SK-N-SH (cell line): ENCODE results near the gene TEX44. TPM values are rescaled to one million over a fixed set of nuclear protein-coding genes. Genes with fewer than 3 reads are reported as not detected.
"Not testable (repeated sequence)": the region's sequence is repeated elsewhere in the genome, so short reads cannot be mapped to it uniquely, and the experiment has no call there.

Experiments
- CTCF ChIA-PET: fragments of 300-600, 350-600 bp; formaldehyde crosslinking; extraction: SDS; loops from one replicate; lab custom pipeline; 2021; lab: Yijun Ruan, JAX
- POLR2A ChIA-PET: fragments of 350-600 bp; sonication (Branson Sonifier 250); formaldehyde crosslinking; extraction: SDS; loops from one replicate; lab custom pipeline; 2020; ENCODE audit warnings: antibody characterized with exemption, inconsistent platforms; lab: Yijun Ruan, JAX
- DNase-seq: peaks from one replicate; pipeline ENCODE4 v3.0.0; 2012
- H2AFZ ChIP-seq: fragments of 200-600 bp; sonication (generic); 2 replicates; pipeline ENCODE4 v1.8.1; 2016; ENCODE audit warnings: antibody characterized with exemption, mild to moderate bottlenecking, low read depth
- H3F3A ChIP-seq: fragments of 200-600 bp; sonication (generic); replicated peaks from 2 replicates; pipeline ENCODE3; 2016; ENCODE audit warnings: antibody characterized with exemption, mild to moderate bottlenecking; ENCODE audit not compliant: insufficient read depth
- H3K27ac ChIP-seq, 2 experiments: fragments of 200-500 bp in 1 of 2; fragments of 200-600 bp in 1 of 2; sonication (Bioruptor generic) in 1 of 2; sonication (generic), shearing (Covaris generic) in 1 of 2; 2 replicates each; pipeline versions ENCODE4 v1.5.1 to v1.6.1; 2014 to 2016; ENCODE audit warnings: low read depth in 2 of 2, inconsistent platforms in 1 of 2, low read length in 1 of 2, mild to moderate bottlenecking in 1 of 2, mixed read lengths in 1 of 2
- H3K27me3 ChIP-seq: fragments of 200-600 bp; sonication (generic), shearing (Covaris generic); 2 replicates; pipeline ENCODE4 v1.6.1; 2016; ENCODE audit warnings: mixed run types; ENCODE audit not compliant: insufficient read depth
- H3K36me3 ChIP-seq, 2 experiments: fragments of 200-500 bp in 1 of 2; fragments of 200-600 bp in 1 of 2; sonication (Bioruptor generic) in 1 of 2; sonication (generic) in 1 of 2; replicated peaks in 1 of 2; 2 replicates each; pipeline versions ENCODE3 to v1.5.1; 2014 to 2016; ENCODE audit warnings: low read length in 1 of 2, mild to moderate bottlenecking in 1 of 2; ENCODE audit not compliant: insufficient read depth in 2 of 2, control insufficient read depth in 1 of 2
- H3K4me1 ChIP-seq, 2 experiments: fragments of 200-500 bp in 1 of 2; fragments of 200-600 bp in 1 of 2; sonication (Bioruptor generic) in 1 of 2; sonication (generic), shearing (Covaris generic) in 1 of 2; 2 replicates each; pipeline versions ENCODE4 v1.5.1 to v1.6.1; 2014 to 2016; ENCODE audit warnings: low read depth in 1 of 2, low read length in 1 of 2, mixed run types in 1 of 2; ENCODE audit not compliant: insufficient read depth in 2 of 2, control insufficient read depth in 1 of 2
- H3K4me2 ChIP-seq: fragments of 200-600 bp; sonication (generic), shearing (Covaris generic); 2 replicates; pipeline ENCODE4 v1.6.1; 2017; ENCODE audit warnings: mixed run types
- H3K4me3 ChIP-seq, 2 experiments: fragments of 200-500 bp in 1 of 2; fragments of 200-600 bp in 1 of 2; sonication (Bioruptor generic) in 1 of 2; sonication (generic), shearing (Covaris generic) in 1 of 2; 2 replicates each; pipeline versions ENCODE4 v1.5.1 to v1.8.1; 2014 to 2016; ENCODE audit warnings: low read depth in 2 of 2, inconsistent platforms in 1 of 2, low read length in 1 of 2, mild to moderate bottlenecking in 1 of 2, mixed read lengths in 1 of 2, moderate library complexity in 1 of 2
- H3K79me2 ChIP-seq: fragments of 200-600 bp; sonication (generic); 2 replicates; pipeline ENCODE4 v1.8.1; 2017; ENCODE audit warnings: mild to moderate bottlenecking; ENCODE audit not compliant: insufficient read depth
- H3K9ac ChIP-seq: fragments of 200-600 bp; sonication (generic); 2 replicates; pipeline ENCODE4 v1.6.1; 2017; ENCODE audit warnings: mixed run types
- H3K9me2 ChIP-seq: fragments of 200-600 bp; sonication (generic); 2 replicates; pipeline ENCODE4 v1.6.1; 2017; ENCODE audit warnings: mixed run types
- H3K9me3 ChIP-seq: fragments of 200-600 bp; sonication (generic); 2 replicates; pipeline ENCODE4 v1.6.1; 2017; ENCODE audit warnings: mixed run types, mild to moderate bottlenecking, moderate library complexity
- H4K20me1 ChIP-seq: fragments of 200-600 bp; sonication (generic); 2 replicates; pipeline ENCODE4 v1.6.1; 2017; ENCODE audit warnings: mild to moderate bottlenecking, mixed run types; ENCODE audit not compliant: insufficient read depth
- ELF1 ChIP-seq: IDR thresholded peaks from 2 replicates; pipeline ENCODE4 v1.4.0; 2012
- FOSL2 ChIP-seq: IDR thresholded peaks from 2 replicates; pipeline ENCODE4 v1.4.0; 2012; ENCODE audit warnings: low read depth, mild to moderate bottlenecking, moderate library complexity, borderline replicate concordance
- FOXJ3 ChIP-seq: sonication (generic); formaldehyde crosslinking; IDR thresholded peaks from 2 replicates; pipeline ENCODE4 v1.5.1; 2020; ENCODE audit warnings: mild to moderate bottlenecking, missing genetic modification reagents
- FOXM1 ChIP-seq: IDR thresholded peaks from 2 replicates; pipeline ENCODE4 v1.4.0; 2012; ENCODE audit warnings: low read depth, mild to moderate bottlenecking
- GATA2 ChIP-seq: sonication (generic); formaldehyde crosslinking; IDR thresholded peaks from 2 replicates; pipeline ENCODE4 v1.5.0; 2020; ENCODE audit warnings: mild to moderate bottlenecking, missing genetic modification reagents
- JUND ChIP-seq: IDR thresholded peaks from 2 replicates; pipeline ENCODE4 v1.4.0; 2012
- MEF2A ChIP-seq: IDR thresholded peaks from 2 replicates; pipeline ENCODE4 v1.4.0; 2012; ENCODE audit warnings: low read depth, borderline replicate concordance
- MXI1 ChIP-seq: IDR thresholded peaks from 2 replicates; pipeline ENCODE4 v1.6.1; 2012; ENCODE audit warnings: mild to moderate bottlenecking, low read depth, low read length, improper control_type of control experiment
- NFIC ChIP-seq: IDR thresholded peaks from 2 replicates; pipeline ENCODE4 v1.4.0; 2012; ENCODE audit warnings: borderline replicate concordance
- POLR2AphosphoS5 ChIP-seq: IDR thresholded peaks from 2 replicates; pipeline ENCODE4 v1.6.1; 2012; ENCODE audit warnings: low read depth, low read length
- RAD21 ChIP-seq: IDR thresholded peaks from 2 replicates; pipeline ENCODE4 v1.6.1; 2012; ENCODE audit warnings: mild to moderate bottlenecking, low read length
- RCOR1 ChIP-seq: fragments of 150-350 bp; IDR thresholded peaks from 2 replicates; pipeline ENCODE4 v1.6.1; 2017; ENCODE audit warnings: antibody characterized with exemption, low read length
- RFX5 ChIP-seq: IDR thresholded peaks from 2 replicates; pipeline ENCODE4 v1.6.1; 2012; ENCODE audit warnings: mild to moderate bottlenecking, improper control_type of control experiment, low read length
- RXRA ChIP-seq: IDR thresholded peaks from 2 replicates; pipeline ENCODE4 v1.4.0; 2012; ENCODE audit warnings: low read depth, mild to moderate bottlenecking, borderline replicate concordance
- SIN3A ChIP-seq: IDR thresholded peaks from 2 replicates; pipeline ENCODE4 v1.6.1; 2012; ENCODE audit warnings: low read depth, mild to moderate bottlenecking, low read length, moderate library complexity, borderline replicate concordance
- SMC3 ChIP-seq: IDR thresholded peaks from 2 replicates; pipeline ENCODE4 v1.6.1; 2012; ENCODE audit warnings: low read depth, low read length, improper control_type of control experiment
- TAF1 ChIP-seq: IDR thresholded peaks from 2 replicates; pipeline ENCODE4 v1.6.1; 2012; ENCODE audit warnings: low read depth, mild to moderate bottlenecking, low read length, moderate library complexity, borderline replicate concordance
- WGBS: methylation state at CpG from one replicate; pipeline ENCODE4 v1.1.6; 2017; ENCODE audit warnings: low lambda C conversion rate; 5-methylcytosine and 5-hydroxymethylcytosine counted together
- polyA plus RNA-seq, 3 experiments: library from polyadenylated mRNA; depleted of rRNA; stranded (reverse); fragments of >200 nt; gene quantifications; 2 replicates each; pipeline ENCODE4 v1.2.3, GENCODE V29; 2012
- TF ChIP-seq, protein P1 (sequence below): fragments of 150-350 bp; IDR thresholded peaks from 2 replicates; pipeline ENCODE4 v1.6.1; 2017; ENCODE audit warnings: antibody characterized with exemption, low read length, low read depth, borderline replicate concordance
- TF ChIP-seq, protein P2 (sequence below): fragments of 150-350 bp; IDR thresholded peaks from 2 replicates; pipeline ENCODE4 v1.6.1; 2016; ENCODE audit warnings: mild to moderate bottlenecking, low read depth, low read length

The TEX44 gene
- polyA plus RNA-seq, 1 of the 3 experiments (the other 2 are of a cell fraction): not detected

DNA sequence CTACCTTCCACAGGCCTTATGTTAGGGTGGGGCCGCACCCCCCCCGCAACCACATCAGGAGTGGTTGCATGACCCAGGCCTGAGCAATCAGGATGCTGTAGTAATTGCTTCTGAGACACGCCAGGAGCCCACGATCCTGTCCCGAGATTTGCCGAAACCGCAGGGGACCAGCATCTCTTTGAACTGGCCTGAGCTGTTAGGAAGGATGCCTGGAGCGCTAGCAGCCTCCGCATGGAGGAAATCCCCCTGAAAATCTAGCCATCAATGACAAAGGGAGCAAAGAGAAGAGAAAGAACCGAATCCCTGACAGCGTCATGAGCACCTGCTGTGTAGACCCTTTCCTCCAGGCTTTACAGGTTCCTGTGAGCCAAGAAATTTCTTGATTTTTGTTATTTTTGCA is 8.7 kb upstream of the TEX44 start (continued):
- TF ChIP-seq, protein P1, sequence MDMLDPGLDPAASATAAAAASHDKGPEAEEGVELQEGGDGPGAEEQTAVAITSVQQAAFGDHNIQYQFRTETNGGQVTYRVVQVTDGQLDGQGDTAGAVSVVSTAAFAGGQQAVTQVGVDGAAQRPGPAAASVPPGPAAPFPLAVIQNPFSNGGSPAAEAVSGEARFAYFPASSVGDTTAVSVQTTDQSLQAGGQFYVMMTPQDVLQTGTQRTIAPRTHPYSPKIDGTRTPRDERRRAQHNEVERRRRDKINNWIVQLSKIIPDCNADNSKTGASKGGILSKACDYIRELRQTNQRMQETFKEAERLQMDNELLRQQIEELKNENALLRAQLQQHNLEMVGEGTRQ: no peak
- TF ChIP-seq RXRA (no peak), RCOR1 (no peak), FOSL2 (no peak), FOXJ3 (CRISPR knock-in tag) (no peak), SMC3 (no peak), TAF1 (no peak), GATA2 (CRISPR knock-in tag) (no peak)

DNA sequence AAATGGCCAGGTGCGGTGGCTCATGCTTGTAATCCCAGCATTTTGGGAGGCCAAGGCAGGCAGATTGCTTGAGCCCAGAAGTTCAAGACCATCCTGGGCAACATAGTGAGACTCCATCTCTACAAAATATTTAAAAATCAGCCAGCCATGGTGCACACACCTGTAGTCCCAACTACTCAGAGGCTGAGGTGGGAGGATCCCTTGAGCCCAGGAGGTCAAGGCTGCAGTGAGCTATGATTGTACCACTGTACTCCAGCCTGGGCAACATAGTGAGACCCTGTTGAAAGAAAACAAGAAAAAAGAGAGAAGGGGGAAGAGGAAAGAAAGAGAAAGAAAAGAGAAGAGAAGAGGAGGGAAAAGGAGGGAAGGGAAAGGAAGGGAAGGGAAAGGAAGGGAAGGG is 4.9 kb upstream of the TEX44 start:
- H3K79me2 ChIP-seq, H3K4me3 ChIP-seq, H3K27me3 ChIP-seq, H3K9me3 ChIP-seq, H3K4me1 ChIP-seq, H4K20me1 ChIP-seq, H2AFZ ChIP-seq, H3K9ac ChIP-seq, H3K36me3 ChIP-seq, POLR2A ChIA-PET, H3K9me2 ChIP-seq, H3K27ac ChIP-seq, H3K4me2 ChIP-seq, DNase-seq, H3F3A ChIP-seq: not testable (repeated sequence)
- 88% methylated on average over 1 of the region's 1 CpG for WGBS
- CTCF ChIA-PET: interaction anchor here (1.0 kb wide), 1 partner anchor 14 kb away, joined by 3 read pairs; no protein-coding TSS in a partner anchor

DNA sequence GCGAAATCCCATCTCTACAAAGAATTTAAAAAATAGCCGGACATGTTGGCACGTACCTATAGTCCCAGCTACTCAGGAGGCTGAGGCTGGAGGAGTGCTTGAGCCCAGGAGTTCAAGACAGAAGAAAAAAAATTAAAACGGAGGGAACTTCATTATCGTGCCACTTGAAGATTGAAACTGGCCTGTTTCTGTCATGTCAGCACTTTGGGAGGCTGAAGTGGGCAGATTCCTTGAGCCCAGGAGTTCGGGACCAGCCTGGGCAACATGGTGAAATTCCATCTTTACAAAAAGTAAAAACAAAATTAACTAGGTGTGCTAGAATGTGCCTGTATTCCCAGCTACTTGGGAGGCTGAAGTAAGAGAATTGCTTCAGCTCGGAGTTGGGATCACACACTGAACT is 3.0 kb upstream of the TEX44 start:
- no peak overlapping the region for H3K27ac ChIP-seq
- no peaks in the 10 kb centered on the region for H3K36me3 ChIP-seq
- TF ChIP-seq RFX5 (no peak), SIN3A (no peak), MXI1 (no peak), MEF2A (no peak), ELF1 (no peak), POLR2AphosphoS5 (no peak), RAD21 (no peak), FOXM1 (no peak), NFIC (no peak), JUND (no peak)
- TF ChIP-seq, protein P1: no peak
- TF ChIP-seq, protein P2, sequence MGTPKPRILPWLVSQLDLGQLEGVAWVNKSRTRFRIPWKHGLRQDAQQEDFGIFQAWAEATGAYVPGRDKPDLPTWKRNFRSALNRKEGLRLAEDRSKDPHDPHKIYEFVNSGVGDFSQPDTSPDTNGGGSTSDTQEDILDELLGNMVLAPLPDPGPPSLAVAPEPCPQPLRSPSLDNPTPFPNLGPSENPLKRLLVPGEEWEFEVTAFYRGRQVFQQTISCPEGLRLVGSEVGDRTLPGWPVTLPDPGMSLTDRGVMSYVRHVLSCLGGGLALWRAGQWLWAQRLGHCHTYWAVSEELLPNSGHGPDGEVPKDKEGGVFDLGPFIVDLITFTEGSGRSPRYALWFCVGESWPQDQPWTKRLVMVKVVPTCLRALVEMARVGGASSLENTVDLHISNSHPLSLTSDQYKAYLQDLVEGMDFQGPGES: no peak
- 78% methylated on average over 7 of the region's 7 CpGs for whole genome bisulfite sequencing
- H3K9me2 ChIP-seq: no peaks in the 10 kb centered on the region
- no peak overlapping the region for H3K4me2 ChIP-seq
- DNase-seq: no peak
- H3K4me3 ChIP-seq: no peak overlapping the region
- no peak overlapping the region for H3K9ac ChIP-seq
- no peaks in the 10 kb centered on the region for H3K27me3 ChIP-seq
- no peaks in the 10 kb centered on the region for H3K79me2 ChIP-seq
- no peaks in the 10 kb centered on the region for H4K20me1 ChIP-seq
- H3K4me1 ChIP-seq: peaks cover 0 to 3% of the 10 kb centered on the region in 2 experiments; a peak in 1 of 4 replicates
- H3K9me3 ChIP-seq: no peaks in the 10 kb centered on the region
- CTCF ChIA-PET: interaction anchor here (1.0 to 5.5 kb wide), 4 partner anchors 12 to 125 kb away, joined by 4 to 48 read pairs (median 5); no protein-coding TSS in a partner anchor
- H3F3A ChIP-seq: no peaks in the 10 kb centered on the region
- POLR2A ChIA-PET: no interaction called here
- H2AFZ ChIP-seq: no peak overlapping the region
